Measurements from ENCODE around the gene PPM1B.
"Not testable (repeated sequence)": the region's sequence is repeated elsewhere in the genome, so short reads cannot be mapped to it uniquely, and the experiment has no call there.

PPM1B gene

GRCh38 chr2:44250376-44250775 lies 81.7 kb downstream of the PPM1B start:
- no peak for DNase-seq (ENCODE audit: low read depth)

- DNase-seq (ENCODE audit: low read depth): no peak
These were observed 85.3 kb downstream of the PPM1B start for GRCh38 chr2:44254023-44254422.

DNA sequence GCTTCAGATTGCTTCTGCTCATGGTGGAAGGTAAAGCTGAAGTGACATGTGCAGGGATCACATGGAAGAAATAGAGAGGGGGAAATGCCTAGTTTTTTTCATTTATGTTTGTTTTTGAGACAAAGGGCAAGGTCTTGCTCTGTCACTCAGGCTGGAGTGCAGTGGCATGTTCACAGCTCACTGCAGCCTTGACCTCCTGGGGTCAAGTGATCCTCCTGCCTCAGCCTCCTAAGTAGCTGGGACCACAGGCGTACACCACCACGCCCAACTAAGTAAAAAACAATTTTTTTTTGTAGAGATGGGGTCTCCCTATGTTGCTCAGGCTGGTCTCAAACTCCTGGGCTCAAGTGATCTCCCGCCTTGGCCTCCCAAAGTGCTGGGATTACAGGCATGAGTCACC lies 87.0 kb downstream of the PPM1B start:
- DNase-seq (ENCODE audit: low read depth): not testable (repeated sequence)

DNA sequence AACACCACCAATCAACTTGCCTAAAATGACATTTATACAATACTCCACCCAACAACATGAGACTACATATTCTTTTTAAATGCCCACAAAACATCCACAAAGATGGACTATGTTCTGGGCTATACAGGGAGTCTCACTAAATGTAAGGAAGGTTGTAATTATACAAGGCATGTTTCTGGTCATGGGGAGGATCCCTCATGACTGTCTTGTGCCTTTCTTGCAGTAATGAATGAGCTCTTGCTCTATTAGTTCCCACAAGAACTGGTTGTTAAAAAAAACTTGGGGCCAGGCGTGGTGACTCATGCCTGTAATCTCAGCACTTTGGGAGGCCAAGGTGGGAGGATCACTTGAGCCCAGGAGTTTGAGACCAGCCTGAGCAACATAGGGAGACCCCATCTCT lies 89.1 kb downstream of the PPM1B start:
- DNase-seq (ENCODE audit: low read depth): not testable (repeated sequence)

DNA sequence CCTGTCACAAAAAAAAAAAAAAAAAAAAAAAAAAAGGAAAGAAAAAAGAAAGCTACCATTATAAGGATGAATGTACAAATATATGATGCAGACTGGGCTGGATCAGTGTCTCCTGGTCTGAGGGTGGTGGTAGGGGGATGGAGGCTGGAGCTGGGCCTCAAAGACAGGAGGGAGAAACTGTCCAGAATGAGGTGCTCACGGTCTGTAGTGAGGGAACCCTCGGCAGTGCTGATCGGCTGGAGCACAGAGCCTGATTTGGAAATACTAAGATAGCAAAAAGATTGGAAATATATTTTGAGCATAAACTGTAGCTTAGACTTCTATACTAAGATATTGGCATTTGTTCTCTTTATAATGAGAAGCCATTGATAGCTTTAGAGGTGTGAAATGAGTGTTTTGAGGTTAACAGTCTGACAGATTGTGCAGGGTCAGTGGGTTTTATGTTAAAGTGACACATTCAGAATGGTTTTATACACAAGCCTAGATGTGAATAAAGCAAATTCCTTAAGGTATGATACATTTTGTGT lies 98.7 kb downstream of the PPM1B start:
- DNase-seq (ENCODE audit: low read depth): no peak

- DNase-seq (ENCODE audit: low read depth): peak; percentile 90
These were observed 99.3 kb downstream of the PPM1B start for GRCh38 chr2:44267796-44268648.

- no peak for DNase-seq (ENCODE audit: low read depth)
These were observed 101.2 kb downstream of the PPM1B start for GRCh38 chr2:44269831-44270230.

DNA sequence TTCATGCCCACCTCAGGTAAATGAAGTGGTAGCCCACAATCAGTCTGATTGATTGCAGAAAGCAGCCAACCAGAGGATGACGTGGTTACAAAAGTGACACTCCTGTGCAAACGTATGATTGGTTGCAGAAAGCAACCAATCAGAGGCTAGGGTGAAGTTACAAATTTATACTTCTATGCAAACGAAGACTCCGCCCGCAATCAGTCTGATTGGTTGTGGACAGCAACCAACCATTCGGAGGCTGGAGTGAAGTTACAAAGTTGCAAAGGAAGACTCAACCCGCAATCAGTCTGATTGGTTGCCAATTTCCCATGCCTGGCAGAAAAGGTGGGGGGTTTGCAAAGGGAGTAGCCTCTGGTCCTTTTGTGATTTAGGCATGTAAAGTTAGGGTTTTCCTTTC lies 102.6 kb downstream of the PPM1B start:
- no peak for DNase-seq (ENCODE audit: low read depth)

GRCh38 chr2:44273076-44273475 lies 104.4 kb downstream of the PPM1B start:
- no peak for DNase-seq (ENCODE audit: low read depth)

- no peak for DNase-seq (ENCODE audit: low read depth)
These were observed 104.9 kb downstream of the PPM1B start for GRCh38 chr2:44273596-44273995.

DNA sequence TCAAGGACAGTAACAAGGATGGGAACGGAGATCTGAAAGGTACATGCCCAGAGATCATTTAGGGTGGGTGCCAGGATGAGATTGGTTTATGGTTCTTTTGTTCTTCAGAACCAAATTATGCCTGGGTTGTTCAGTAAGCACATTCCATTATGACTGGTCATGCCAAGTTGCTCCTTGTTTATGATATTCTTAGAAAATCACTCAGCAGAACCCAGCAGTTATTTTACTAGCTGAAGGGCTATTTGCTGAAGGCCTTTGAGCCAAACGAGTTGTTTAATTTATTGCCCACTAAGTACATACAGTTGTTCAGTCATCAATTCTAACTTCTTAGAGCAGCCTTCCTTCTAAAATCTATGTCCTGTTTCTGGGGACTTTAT lies 107.2 kb downstream of the PPM1B start:
- DNase-seq (ENCODE audit: low read depth): peak; percentile 32

- no peak for DNase-seq (ENCODE audit: low read depth)
These were observed 108.9 kb downstream of the PPM1B start for GRCh38 chr2:44277541-44277940.

GRCh38 chr2:44280869-44281268 lies 112.2 kb downstream of the PPM1B start:
- no peak for DNase-seq (ENCODE audit: low read depth)
